ENCODE data around the gene LRRFIP2.
A peak's percentile ranks its signal among the peaks of the same experiment; 100 is the strongest.
"Not testable (repeated sequence)": the region's sequence is repeated elsewhere in the genome, so short reads cannot be mapped to it uniquely, and the experiment has no call there.

The LRRFIP2 gene

GRCh38 chr3:37067577-37067976, 106.8 kb downstream of the LRRFIP2 start:
- DNase-seq: no peak
- peaks cover 49% of the 10 kb centered on the region for H3K36me3 Mint-ChIP-seq (ENCODE audit: low read depth)
- H3K4me3 Mint-ChIP-seq: no peak overlapping the region
- H3K9me3 Mint-ChIP-seq: no peaks in the 10 kb centered on the region
- no peak overlapping the region for H3K27ac Mint-ChIP-seq
- no peaks in the 10 kb centered on the region for H3K27me3 Mint-ChIP-seq
- H3K4me1 Mint-ChIP-seq (ENCODE audit: low read depth): peaks cover 3% of the 10 kb centered on the region

GRCh38 chr3:37064747-37065146, 109.6 kb downstream of the LRRFIP2 start:
- no peaks in the 10 kb centered on the region for H3K9me3 Mint-ChIP-seq
- no peak overlapping the region for H3K27ac Mint-ChIP-seq
- H3K4me3 Mint-ChIP-seq: no peak overlapping the region
- peaks cover 1% of the 10 kb centered on the region for H3K4me1 Mint-ChIP-seq (ENCODE audit: low read depth)
- H3K27me3 Mint-ChIP-seq: no peaks in the 10 kb centered on the region
- H3K36me3 Mint-ChIP-seq (ENCODE audit: low read depth): peaks cover 62% of the 10 kb centered on the region
- DNase-seq: no peak

GRCh38 chr3:37058117-37058516, 116.3 kb downstream of the LRRFIP2 start:
- Mint-ChIP-seq H3K36me3 (ENCODE audit: low read depth) (peaks cover 85% of the 10 kb centered on the region), H3K27ac (no peak overlapping the region), H3K9me3 (no peaks in the 10 kb centered on the region)

GRCh38 chr3:37056826-37057225, 117.6 kb downstream of the LRRFIP2 start:
- DNase-seq: no peak
- Mint-ChIP-seq H3K4me1 (ENCODE audit: low read depth) (peaks cover 31% of the 10 kb centered on the region), H3K27ac (peak overlapping the region; percentile 72), H3K9me3 (no peaks in the 10 kb centered on the region), H3K4me3 (no peak overlapping the region), H3K36me3 (ENCODE audit: low read depth) (peaks cover 84% of the 10 kb centered on the region), H3K27me3 (no peaks in the 10 kb centered on the region)

More at GRCh38 chr3:37058117-37058516, 116.3 kb downstream of the LRRFIP2 start:
- H3K4me3 Mint-ChIP-seq: no peak overlapping the region
- no peaks in the 10 kb centered on the region for H3K27me3 Mint-ChIP-seq
- H3K4me1 Mint-ChIP-seq (ENCODE audit: low read depth): peaks cover 29% of the 10 kb centered on the region
- no peak for DNase-seq

GRCh38 chr3:37055077-37055476, 119.3 kb downstream of the LRRFIP2 start:
- not testable (repeated sequence) for H3K9me3 Mint-ChIP-seq, H3K27me3 Mint-ChIP-seq, DNase-seq, H3K4me3 Mint-ChIP-seq
- H3K27ac Mint-ChIP-seq: peak overlapping the region; percentile 94
- peaks cover 31% of the 10 kb centered on the region for H3K4me1 Mint-ChIP-seq (ENCODE audit: low read depth)
- H3K36me3 Mint-ChIP-seq (ENCODE audit: low read depth): peaks cover 87% of the 10 kb centered on the region

- peak overlapping the region; percentile 18 for H3K4me3 Mint-ChIP-seq
- H3K36me3 Mint-ChIP-seq (ENCODE audit: low read depth): peaks cover 90% of the 10 kb centered on the region
- H3K9me3 Mint-ChIP-seq: no peaks in the 10 kb centered on the region
- H3K27me3 Mint-ChIP-seq: no peaks in the 10 kb centered on the region
- DNase-seq: no peak
- peaks cover 31% of the 10 kb centered on the region for H3K4me1 Mint-ChIP-seq (ENCODE audit: low read depth)
- peak overlapping the region; percentile 94 for H3K27ac Mint-ChIP-seq
These were observed 120.0 kb downstream of the LRRFIP2 start for GRCh38 chr3:37054370-37054769.

- Mint-ChIP-seq H3K27me3 (no peaks in the 10 kb centered on the region), H3K4me3 (no peak overlapping the region), H3K36me3 (ENCODE audit: low read depth) (peaks cover 92% of the 10 kb centered on the region), H3K27ac (peak overlapping the region; percentile 94), H3K4me1 (ENCODE audit: low read depth) (peaks cover 31% of the 10 kb centered on the region), H3K9me3 (no peaks in the 10 kb centered on the region)
- DNase-seq: no peak
These were observed 120.6 kb downstream of the LRRFIP2 start for GRCh38 chr3:37053753-37054152.

GRCh38 chr3:37053337-37053736, 121.0 kb downstream of the LRRFIP2 start:
- Mint-ChIP-seq H3K27me3 (no peaks in the 10 kb centered on the region), H3K4me3 (no peak overlapping the region), H3K36me3 (ENCODE audit: low read depth) (peaks cover 92% of the 10 kb centered on the region), H3K27ac (peak overlapping the region; percentile 94), H3K4me1 (ENCODE audit: low read depth) (peaks cover 31% of the 10 kb centered on the region), H3K9me3 (no peaks in the 10 kb centered on the region)
- DNase-seq: no peak

GRCh38 chr3:37052860-37053259, 121.5 kb downstream of the LRRFIP2 start:
- H3K9me3 Mint-ChIP-seq: no peaks in the 10 kb centered on the region
- H3K4me3 Mint-ChIP-seq: no peak overlapping the region
- H3K36me3 Mint-ChIP-seq (ENCODE audit: low read depth): peaks cover 94% of the 10 kb centered on the region
- DNase-seq: no peak
- H3K4me1 Mint-ChIP-seq (ENCODE audit: low read depth): peaks cover 31% of the 10 kb centered on the region
- H3K27me3 Mint-ChIP-seq: no peaks in the 10 kb centered on the region
- H3K27ac Mint-ChIP-seq: peak overlapping the region; percentile 53

GRCh38 chr3:37050282-37050681, 124.1 kb downstream of the LRRFIP2 start:
- H3K4me1 Mint-ChIP-seq (ENCODE audit: low read depth): peaks cover 22% of the 10 kb centered on the region
- H3K9me3 Mint-ChIP-seq: no peaks in the 10 kb centered on the region
- no peaks in the 10 kb centered on the region for H3K27me3 Mint-ChIP-seq
- DNase-seq: no peak
- no peak overlapping the region for H3K4me3 Mint-ChIP-seq
- peak overlapping the region; percentile 65 for H3K27ac Mint-ChIP-seq
- peaks cover 93% of the 10 kb centered on the region for H3K36me3 Mint-ChIP-seq (ENCODE audit: low read depth)

- not testable (repeated sequence) for H3K27me3 Mint-ChIP-seq; H3K4me3 Mint-ChIP-seq; H3K4me1 Mint-ChIP-seq (ENCODE audit: low read depth); DNase-seq; H3K27ac Mint-ChIP-seq; H3K9me3 Mint-ChIP-seq
- H3K36me3 Mint-ChIP-seq (ENCODE audit: low read depth): peaks cover 86% of the 10 kb centered on the region
These were observed 131.7 kb downstream of the LRRFIP2 start for GRCh38 chr3:37042712-37043111.

- peaks cover 83% of the 10 kb centered on the region for H3K36me3 Mint-ChIP-seq (ENCODE audit: low read depth)
- no peaks in the 10 kb centered on the region for H3K9me3 Mint-ChIP-seq
- no peak overlapping the region for H3K27ac Mint-ChIP-seq
- H3K4me3 Mint-ChIP-seq: no peak overlapping the region
- no peak for DNase-seq
- peaks cover 1% of the 10 kb centered on the region for H3K4me1 Mint-ChIP-seq (ENCODE audit: low read depth)
- no peaks in the 10 kb centered on the region for H3K27me3 Mint-ChIP-seq
These were observed 132.7 kb downstream of the LRRFIP2 start for GRCh38 chr3:37041546-37042195.

GRCh38 chr3:37040231-37040630, 134.2 kb downstream of the LRRFIP2 start:
- peaks cover 88% of the 10 kb centered on the region for H3K36me3 Mint-ChIP-seq (ENCODE audit: low read depth)
- DNase-seq: no peak
- H3K27ac Mint-ChIP-seq: peak overlapping the region; percentile 51
- H3K27me3 Mint-ChIP-seq: no peaks in the 10 kb centered on the region
- H3K9me3 Mint-ChIP-seq: peaks cover 2% of the 10 kb centered on the region
- no peak overlapping the region for H3K4me3 Mint-ChIP-seq
- peaks cover 1% of the 10 kb centered on the region for H3K4me1 Mint-ChIP-seq (ENCODE audit: low read depth)

- Mint-ChIP-seq H3K4me3 (no peak overlapping the region), H3K27me3 (no peaks in the 10 kb centered on the region), H3K36me3 (ENCODE audit: low read depth) (peaks cover 90% of the 10 kb centered on the region), H3K9me3 (peaks cover 6% of the 10 kb centered on the region), H3K4me1 (ENCODE audit: low read depth) (peaks cover 1% of the 10 kb centered on the region), H3K27ac (no peak overlapping the region)
- no peak for DNase-seq
These were observed 135.1 kb downstream of the LRRFIP2 start for GRCh38 chr3:37039161-37039846.

GRCh38 chr3:37037352-37037751, 137.0 kb downstream of the LRRFIP2 start:
- H3K9me3 Mint-ChIP-seq: peaks cover 6% of the 10 kb centered on the region
- H3K4me1 Mint-ChIP-seq (ENCODE audit: low read depth): peaks cover 1% of the 10 kb centered on the region
- DNase-seq: no peak
- H3K36me3 Mint-ChIP-seq (ENCODE audit: low read depth): peaks cover 95% of the 10 kb centered on the region
- H3K27me3 Mint-ChIP-seq: no peaks in the 10 kb centered on the region
- no peak overlapping the region for H3K27ac Mint-ChIP-seq
- no peak overlapping the region for H3K4me3 Mint-ChIP-seq
